GM21717 (cell line): ENCODE data around the gene RAB33A.
"Not testable (repeated sequence)": the region's sequence is repeated elsewhere in the genome, so short reads cannot be mapped to it uniquely, and the experiment has no call there.

Experiments
- ATAC-seq: cut with Tn5 transposase; IDR thresholded peaks from one replicate; pipeline ENCODE4 v1.9.1; 2021; ENCODE audit warnings: mild to moderate bottlenecking, moderate library complexity; ENCODE audit not compliant: unreplicated experiment

The RAB33A gene

GRCh38 chrX:130231184-130231583 is 59.4 kb downstream of the RAB33A start:
- not testable (repeated sequence) for ATAC-seq
